ENCODE results near the gene PELI2.

- TF ChIP-seq CTCF (conservative IDR thresholded peaks at IDR 0.05 in 1 of 2, IDR thresholded peaks at IDR 0.05 in 1 of 2; ENCODE audit: low read depth in 1 of 2, low read length in 2 of 2) (no peak), EZH2 (IDR thresholded peaks at IDR 0.05; ENCODE audit: low read length, missing control alignments) (no peak)
These were observed 93.6 kb downstream of the PELI2 start for GRCh38 chr14:56211844-56212243.
